GM19043 (cell line): Measurements from ENCODE around the gene TMEM87B.

ENCODE experiments used
- ATAC-seq: cut with Tn5 transposase; IDR thresholded peaks from one replicate; pipeline ENCODE4 v1.9.1; 2021; ENCODE audit warnings: low read depth; ENCODE audit not compliant: unreplicated experiment

Gene TMEM87B

DNA sequence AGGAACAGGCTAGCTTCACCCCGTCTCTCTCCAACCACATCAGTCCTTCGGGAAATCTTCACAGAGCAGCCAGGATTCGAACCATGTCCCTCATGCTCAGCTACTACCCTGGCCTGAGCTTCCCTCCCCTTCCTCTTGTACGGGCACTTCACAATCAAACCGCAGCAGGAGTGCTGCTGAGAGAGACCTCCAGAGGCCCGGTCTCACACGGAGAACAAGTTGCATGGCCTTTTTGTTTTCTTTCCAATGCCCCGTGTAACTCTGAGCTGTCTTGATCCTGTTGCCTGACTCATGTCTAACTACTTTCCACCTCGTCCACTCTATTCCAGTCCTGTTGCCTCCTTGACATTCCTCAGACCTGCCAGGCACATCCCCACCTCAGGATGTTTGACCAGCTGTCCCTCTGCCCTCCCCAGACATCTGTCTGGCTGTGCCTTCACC is 108.5 kb downstream of the TMEM87B start:
- ATAC-seq, result no peak

DNA sequence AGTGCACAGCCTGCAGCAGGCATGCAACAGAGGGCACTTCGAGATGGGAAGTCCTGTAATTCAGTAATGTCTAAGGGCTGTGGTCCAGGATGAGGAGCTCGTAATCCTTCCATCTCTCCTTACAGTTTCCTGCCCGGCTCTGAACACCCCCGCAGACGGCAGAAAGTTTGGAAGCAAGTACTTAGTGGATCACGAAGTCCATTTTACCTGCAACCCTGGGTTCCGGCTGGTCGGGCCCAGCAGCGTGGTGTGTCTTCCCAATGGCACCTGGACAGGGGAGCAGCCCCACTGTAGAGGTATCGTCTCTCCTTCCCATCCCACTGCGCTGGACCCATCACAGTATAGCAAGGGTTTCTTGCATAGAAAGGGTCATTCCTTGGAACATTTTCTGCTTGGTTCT is 109.8 kb downstream of the TMEM87B start:
- ATAC-seq, result no peak

- ATAC-seq, result no peak
These were observed 110.2 kb downstream of the TMEM87B start for GRCh38 chr2:112165296-112165695.

GRCh38 chr2:112166806-112167499 is 111.9 kb downstream of the TMEM87B start:
- no peak for ATAC-seq

DNA sequence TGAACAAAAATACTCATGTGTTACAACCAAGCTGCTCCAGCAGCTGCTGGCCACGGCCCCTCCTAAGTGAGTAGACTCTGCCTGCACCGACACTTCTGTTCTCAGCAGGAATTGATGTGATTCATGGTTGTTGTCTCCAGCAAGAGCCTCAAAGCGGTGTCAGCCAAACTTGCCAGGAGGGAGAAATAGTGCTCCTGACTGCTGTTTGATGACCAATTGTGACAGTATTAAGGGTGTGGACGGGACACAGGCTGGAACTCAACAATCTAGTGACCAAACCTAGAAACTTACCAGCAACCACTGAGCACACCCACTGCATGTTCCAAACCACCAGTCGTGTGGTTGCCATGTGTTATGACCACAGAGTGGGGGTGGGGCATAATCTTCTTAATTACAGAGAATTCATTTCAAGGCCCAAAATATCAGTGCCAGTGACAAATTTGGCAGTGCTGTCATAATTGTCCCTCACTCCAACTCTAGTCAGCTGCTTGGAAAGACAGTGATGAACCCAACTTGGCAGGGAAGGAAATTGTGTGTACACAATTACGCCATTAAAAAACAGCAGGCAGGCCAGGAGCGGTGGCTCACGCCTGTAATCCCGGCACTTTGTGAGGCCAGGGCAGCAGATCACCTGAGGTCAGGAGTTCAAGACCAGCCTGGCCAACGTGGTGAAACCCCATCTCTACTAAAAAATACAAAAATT is 113.5 kb downstream of the TMEM87B start:
- ATAC-seq, result no peak
